Left lung (tissue), 10 donors: ENCODE results near the gene ALG12. TPM values are rescaled to one million over a fixed set of nuclear protein-coding genes. Genes with fewer than 3 reads are reported as not detected.

ENCODE experiments used
- ATAC-seq: fragments of 200-7000 bp; cut with Tn5 transposase; one replicate; pipeline ENCODE4 v1.9.1; 2020; ENCODE audit warnings: moderate library complexity
- DNase-seq, 4 donors: peaks; one replicate each; pipeline ENCODE4 v3.0.0-alpha.2; 2013 to 2020
- H3K27ac ChIP-seq, 2 donors: fragments of 200-600 bp; sonication (generic) in 1 of 2; one replicate each; pipeline versions ENCODE4 v1.5.0 to v1.8.0; 2020 to 2021
- H3K27me3 ChIP-seq, 2 donors: fragments of 200-600 bp; sonication (generic) in 1 of 2; one replicate each; pipeline versions ENCODE4 v1.5.0 to v1.8.0; 2020 to 2021
- H3K36me3 ChIP-seq, 2 donors: fragments of 200-600 bp; sonication (generic) in 1 of 2; one replicate each; pipeline versions ENCODE4 v1.5.0 to v1.8.0; 2020 to 2021
- H3K4me1 ChIP-seq, 2 donors: fragments of 200-600 bp; one replicate each; pipeline ENCODE4 v1.8.0; 2021
- H3K4me3 ChIP-seq, 2 donors: fragments of 200-600 bp; sonication (generic) in 1 of 2; one replicate each; pipeline versions ENCODE4 v1.5.0 to v1.8.0; 2020 to 2021; ENCODE audit warnings: mild to moderate bottlenecking in 1 of 2
- H3K9me3 ChIP-seq, 2 donors: fragments of 200-600 bp; sonication (generic) in 1 of 2; one replicate each; pipeline versions ENCODE4 v1.5.0 to v1.8.0; 2020 to 2021
- CTCF ChIP-seq, 2 donors: fragments of 200-600 bp; sonication (generic) in 1 of 2; IDR thresholded peaks; one replicate each; pipeline versions ENCODE4 v1.5.0 to v1.8.0; 2021; ENCODE audit warnings: antibody characterized with exemption in 2 of 2
- intact Hi-C, 2 donors: fragments of 100-400 bp; cut with DNase I; formaldehyde crosslinking; loops; one replicate each; pipeline versions ENCODE4 v1.11.2 to v1.14.2; 2022
- polyA plus RNA-seq, 6 donors: library from polyadenylated mRNA; unstranded; fragments of 120-200 nt; gene quantifications; one replicate each; pipeline ENCODE4 v1.2.1, GENCODE V29; 2013; ENCODE audit not compliant: insufficient read length in 6 of 6
- total RNA-seq, 2 donors: library from RNA; stranded (reverse); fragmentation: NEBNext Ultra II Directional; extraction: Animal tissue kit (Norgen Biotek cat#: 25700); gene quantifications; one replicate each; pipeline ENCODE4 v1.2.1, GENCODE V29; 2021
- donor health status: DM: no; HTN: yes; CAD: no.
- donor health status: DM: no; HTN: no; CAD: no.

ALG12 gene
- total and polyA plus RNA-seq, 8 donors = 16.4 to 35.2 (median 24.7) TPM

- intact Hi-C loops = loop anchor here in 1 of 2 donors (2.0 to 10.0 kb wide), 3 partner anchors 56 to 134 kb away; no protein-coding TSS in a partner anchor
- Histone ChIP-seq H3K4me1 (peaks cover 20 to 58% of the 10 kb centered on the region in 2 donors), H3K27ac (no peak overlapping the region), H3K4me3 (no peak overlapping the region), H3K36me3 (peaks cover 0 to 33% of the 10 kb centered on the region in 2 donors), H3K27me3 (peaks cover 0 to 9% of the 10 kb centered on the region in 2 donors), H3K9me3 (no peaks in the 10 kb centered on the region)
- DNase-seq (no peak), ATAC-seq (no peak)
- no peak for TF ChIP-seq CTCF (IDR thresholded peaks at IDR 0.05)
Measured at GRCh38 chr22:49928555-49929210, 10.4 kb upstream of the ALG12 start.

- ATAC-seq = no peak
Measured at GRCh38 chr22:49928185-49928495, 9.9 kb upstream of the ALG12 start.

GRCh38 chr22:49927483-49928184 is 9.4 kb upstream of the ALG12 start:
- no peak overlapping the region for H3K27ac ChIP-seq
- no peak for DNase-seq
- intact Hi-C loops = loop anchor here in 1 of 2 donors (2.0 to 10.0 kb wide), 3 partner anchors 57 to 133 kb away; no protein-coding TSS in a partner anchor
- peaks cover 0 to 9% of the 10 kb centered on the region in 2 donors for H3K27me3 ChIP-seq
- H3K4me3 ChIP-seq = no peak overlapping the region
- H3K4me1 ChIP-seq = peaks cover 10 to 47% of the 10 kb centered on the region in 2 donors
- H3K36me3 ChIP-seq = peaks cover 0 to 41% of the 10 kb centered on the region in 2 donors
- no peak for ATAC-seq
- TF ChIP-seq CTCF (IDR thresholded peaks at IDR 0.05) = no peak
- H3K9me3 ChIP-seq = no peaks in the 10 kb centered on the region

More at GRCh38 chr22:49928185-49928495, 9.9 kb upstream of the ALG12 start:
- TF ChIP-seq CTCF (IDR thresholded peaks at IDR 0.05) = no peak
- no peak for DNase-seq
- no peaks in the 10 kb centered on the region for H3K9me3 ChIP-seq
- H3K4me3 ChIP-seq = no peak overlapping the region
- H3K27ac ChIP-seq = no peak overlapping the region
- H3K4me1 ChIP-seq = peaks cover 14 to 52% of the 10 kb centered on the region in 2 donors
- intact Hi-C loops = loop anchor here in 1 of 2 donors (2.0 to 10.0 kb wide), 3 partner anchors 57 to 133 kb away; no protein-coding TSS in a partner anchor
- H3K27me3 ChIP-seq = peaks cover 0 to 9% of the 10 kb centered on the region in 2 donors
- H3K36me3 ChIP-seq = peaks cover 0 to 37% of the 10 kb centered on the region in 2 donors

GRCh38 chr22:49926916-49927315 is 8.7 kb upstream of the ALG12 start:
- Histone ChIP-seq H3K27me3 (peaks cover 0 to 9% of the 10 kb centered on the region in 2 donors), H3K36me3 (peaks cover 0 to 44% of the 10 kb centered on the region in 2 donors), H3K4me3 (no peak overlapping the region), H3K27ac (no peak overlapping the region), H3K9me3 (no peaks in the 10 kb centered on the region), H3K4me1 (peaks cover 10 to 40% of the 10 kb centered on the region in 2 donors)
- no peak for TF ChIP-seq CTCF (IDR thresholded peaks at IDR 0.05)
- intact Hi-C loops = loop anchor here in 1 of 2 donors (10.0 kb wide), 2 partner anchors 58 to 132 kb away; no protein-coding TSS in a partner anchor
- no peak for ATAC-seq
- DNase-seq = no peak
